ENCODE data around the gene MAPK10. TPM values are rescaled to one million over a fixed set of nuclear protein-coding genes. Genes with fewer than 3 reads are reported as not detected.

The MAPK10 gene
- total RNA-seq, 1 experiment from 2014 or later: 5.2 TPM

DNA sequence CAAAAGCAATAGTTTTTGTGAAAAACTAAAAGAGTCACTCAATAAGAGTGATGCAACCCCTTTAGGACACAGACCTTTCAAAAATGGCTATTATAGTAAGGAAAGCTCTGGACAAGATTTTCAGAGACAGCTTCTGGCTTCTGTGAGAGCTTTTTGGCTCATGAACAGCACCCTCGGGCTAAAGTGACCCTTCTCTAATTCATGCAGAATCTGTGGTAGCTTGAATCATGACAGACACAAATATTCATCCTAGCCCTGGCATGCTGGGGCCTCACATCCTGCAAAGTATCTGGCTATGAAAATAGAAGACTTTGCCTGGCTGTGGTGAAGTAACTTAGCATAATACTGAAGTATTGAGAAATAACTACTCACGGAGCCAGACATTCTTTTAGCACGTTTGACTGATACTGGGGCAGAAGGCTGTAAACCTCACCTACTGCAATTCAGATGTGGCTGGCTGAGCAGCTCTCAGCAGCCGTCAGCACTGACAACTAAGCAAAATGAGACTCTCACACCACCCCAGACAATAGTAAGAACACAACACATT is 327.3 kb downstream of the MAPK10 start (continued):
- TF ChIP-seq, protein P1, sequence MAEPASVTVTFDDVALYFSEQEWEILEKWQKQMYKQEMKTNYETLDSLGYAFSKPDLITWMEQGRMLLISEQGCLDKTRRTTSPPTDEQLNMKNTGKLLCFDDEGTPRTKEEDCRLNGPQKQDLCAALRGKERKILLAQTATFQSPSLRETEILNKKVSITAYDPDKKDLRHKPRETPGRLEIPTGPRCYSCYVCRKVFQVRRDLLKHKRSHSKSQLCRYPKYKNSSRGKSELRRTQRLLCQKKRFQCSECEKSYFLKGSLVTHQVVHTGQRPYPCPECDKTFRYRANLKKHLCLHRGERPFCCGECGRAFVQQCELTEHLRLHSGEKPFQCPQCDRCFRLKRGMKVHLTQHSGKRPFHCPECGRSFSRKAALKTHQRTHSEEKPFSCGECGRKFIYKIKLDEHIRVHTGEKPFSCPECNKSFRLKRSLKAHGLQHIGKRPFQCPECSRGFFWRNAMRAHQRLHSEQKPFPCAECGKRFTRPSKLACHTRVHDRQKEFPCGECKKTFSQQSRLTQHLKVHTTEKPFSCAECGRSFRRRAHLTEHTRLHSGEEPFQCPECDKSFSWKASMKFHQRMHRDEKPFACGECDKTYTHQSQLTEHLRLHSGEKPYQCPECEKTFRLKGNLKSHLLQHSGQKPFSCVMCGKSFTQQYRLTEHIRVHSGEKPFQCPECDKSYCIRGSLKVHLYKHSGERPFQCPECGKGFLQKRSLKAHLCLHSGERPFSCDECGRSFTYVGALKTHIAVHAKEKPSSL (CRISPR knock-in tag; conservative IDR thresholded peaks at IDR 0.05): no peak
- TF ChIP-seq ZNF219 (CRISPR knock-in tag; IDR thresholded peaks at IDR 0.05; ENCODE audit: borderline replicate concordance) (no peak), STAT6 (CRISPR knock-in tag; conservative IDR thresholded peaks at IDR 0.05; ENCODE audit: low read depth) (no peak)
- TF ChIP-seq, protein P2, sequence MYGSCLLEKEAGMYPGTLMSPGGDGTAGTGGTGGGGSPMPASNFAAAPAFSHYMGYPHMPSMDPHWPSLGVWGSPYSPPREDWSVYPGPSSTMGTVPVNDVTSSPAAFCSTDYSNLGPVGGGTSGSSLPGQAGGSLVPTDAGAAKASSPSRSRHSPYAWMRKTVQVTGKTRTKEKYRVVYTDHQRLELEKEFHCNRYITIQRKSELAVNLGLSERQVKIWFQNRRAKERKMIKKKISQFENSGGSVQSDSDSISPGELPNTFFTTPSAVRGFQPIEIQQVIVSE (CRISPR knock-in tag; IDR thresholded peaks at IDR 0.05; ENCODE audit: borderline replicate concordance): no peak
- TF ChIP-seq, protein P3, sequence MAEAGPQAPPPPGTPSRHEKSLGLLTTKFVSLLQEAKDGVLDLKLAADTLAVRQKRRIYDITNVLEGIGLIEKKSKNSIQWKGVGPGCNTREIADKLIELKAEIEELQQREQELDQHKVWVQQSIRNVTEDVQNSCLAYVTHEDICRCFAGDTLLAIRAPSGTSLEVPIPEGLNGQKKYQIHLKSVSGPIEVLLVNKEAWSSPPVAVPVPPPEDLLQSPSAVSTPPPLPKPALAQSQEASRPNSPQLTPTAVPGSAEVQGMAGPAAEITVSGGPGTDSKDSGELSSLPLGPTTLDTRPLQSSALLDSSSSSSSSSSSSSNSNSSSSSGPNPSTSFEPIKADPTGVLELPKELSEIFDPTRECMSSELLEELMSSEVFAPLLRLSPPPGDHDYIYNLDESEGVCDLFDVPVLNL (CRISPR knock-in tag; IDR thresholded peaks at IDR 0.05; ENCODE audit: borderline replicate concordance, low read depth): no peak
- TF ChIP-seq, protein P4, sequence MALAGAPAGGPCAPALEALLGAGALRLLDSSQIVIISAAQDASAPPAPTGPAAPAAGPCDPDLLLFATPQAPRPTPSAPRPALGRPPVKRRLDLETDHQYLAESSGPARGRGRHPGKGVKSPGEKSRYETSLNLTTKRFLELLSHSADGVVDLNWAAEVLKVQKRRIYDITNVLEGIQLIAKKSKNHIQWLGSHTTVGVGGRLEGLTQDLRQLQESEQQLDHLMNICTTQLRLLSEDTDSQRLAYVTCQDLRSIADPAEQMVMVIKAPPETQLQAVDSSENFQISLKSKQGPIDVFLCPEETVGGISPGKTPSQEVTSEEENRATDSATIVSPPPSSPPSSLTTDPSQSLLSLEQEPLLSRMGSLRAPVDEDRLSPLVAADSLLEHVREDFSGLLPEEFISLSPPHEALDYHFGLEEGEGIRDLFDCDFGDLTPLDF (CRISPR knock-in tag; IDR thresholded peaks at IDR 0.05): no peak

- DNase-seq (ENCODE audit: low spot score) (no peak), ATAC-seq (no peak)
- ChIA-PET POLR2A (interaction anchor here (1.0 kb wide), 1 partner anchor 11 kb away, joined by 3 read pairs; no protein-coding TSS in a partner anchor), CTCF (interaction anchor here (2.7 kb wide), 1 partner anchor 235 kb away, joined by 16 read pairs; no protein-coding TSS in a partner anchor)
- Mint-ChIP-seq H3K27me3 (ENCODE audit: low read depth) (no peaks in the 10 kb centered on the region), H3K4me3 (no peak overlapping the region), H3K9me3 (no peaks in the 10 kb centered on the region), H3K36me3 (no peaks in the 10 kb centered on the region), H3K4me1 (peaks cover 15% of the 10 kb centered on the region), H3K27ac (no peak overlapping the region)
- TF ChIP-seq, protein P5, sequence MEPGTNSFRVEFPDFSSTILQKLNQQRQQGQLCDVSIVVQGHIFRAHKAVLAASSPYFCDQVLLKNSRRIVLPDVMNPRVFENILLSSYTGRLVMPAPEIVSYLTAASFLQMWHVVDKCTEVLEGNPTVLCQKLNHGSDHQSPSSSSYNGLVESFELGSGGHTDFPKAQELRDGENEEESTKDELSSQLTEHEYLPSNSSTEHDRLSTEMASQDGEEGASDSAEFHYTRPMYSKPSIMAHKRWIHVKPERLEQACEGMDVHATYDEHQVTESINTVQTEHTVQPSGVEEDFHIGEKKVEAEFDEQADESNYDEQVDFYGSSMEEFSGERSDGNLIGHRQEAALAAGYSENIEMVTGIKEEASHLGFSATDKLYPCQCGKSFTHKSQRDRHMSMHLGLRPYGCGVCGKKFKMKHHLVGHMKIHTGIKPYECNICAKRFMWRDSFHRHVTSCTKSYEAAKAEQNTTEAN (CRISPR knock-in tag; IDR thresholded peaks at IDR 0.05): no peak
- TF ChIP-seq SOX15 (CRISPR knock-in tag; IDR thresholded peaks at IDR 0.05) (no peak), ZSCAN18 (CRISPR knock-in tag; IDR thresholded peaks at IDR 0.05) (no peak), NR1H2 (CRISPR knock-in tag; IDR thresholded peaks at IDR 0.05) (no peak), GTF2I (CRISPR knock-in tag; conservative IDR thresholded peaks at IDR 0.05) (no peak)
Observed at GRCh38 chr4:86031927-86032326, 327.9 kb downstream of the MAPK10 start.

All from WTC11 (cell line).